Nephron (organoid): ENCODE measurements around the gene KAZN.

Experiments
- H3K27ac Mint-ChIP-seq, 3 experiments: 2 replicates each; pipeline ENCODE4 v1.8.0; 2020; ENCODE audit warnings: mixed read lengths in 3 of 3, mild to moderate bottlenecking in 2 of 3, moderate library complexity in 1 of 3
- H3K27me3 Mint-ChIP-seq: 2 replicates; pipeline ENCODE4 v1.8.0; 2021; ENCODE audit warnings: low read depth, mild to moderate bottlenecking, moderate library complexity, mixed read lengths
- H3K36me3 Mint-ChIP-seq: 2 replicates; pipeline ENCODE4 v1.8.0; 2020; ENCODE audit warnings: low read depth, mixed read lengths
- H3K4me1 Mint-ChIP-seq: 2 replicates; pipeline ENCODE4 v1.8.0; 2020; ENCODE audit warnings: mixed read lengths
- H3K4me3 Mint-ChIP-seq, 3 experiments: 2 replicates each; pipeline ENCODE4 v1.8.0; 2020; ENCODE audit warnings: mild to moderate bottlenecking in 3 of 3, mixed read lengths in 3 of 3, moderate library complexity in 2 of 3
- H3K9me3 Mint-ChIP-seq: 2 replicates; pipeline ENCODE4 v1.8.0; 2020; ENCODE audit warnings: mixed read lengths
- CTCF ChIP-seq, 3 experiments: fragments of 200-600 bp; sonication (generic); IDR thresholded peaks; one replicate each; pipeline ENCODE4 v1.5.0; 2021; ENCODE audit warnings: antibody characterized with exemption in 3 of 3; ENCODE audit not compliant: unreplicated experiment in 3 of 3

KAZN gene

GRCh38 chr1:14852291-14852690 lies 253.8 kb downstream of the KAZN start:
- Mint-ChIP-seq H3K4me3 (no peak overlapping the region), H3K36me3 (no peaks in the 10 kb centered on the region), H3K27ac (no peak overlapping the region), H3K27me3 (peaks cover 18% of the 10 kb centered on the region), H3K4me1 (peaks cover 11% of the 10 kb centered on the region), H3K9me3 (no peaks in the 10 kb centered on the region)
- TF ChIP-seq CTCF (IDR thresholded peaks at IDR 0.05; ENCODE audit: unreplicated experiment in 3 of 3) = no peak

GRCh38 chr1:14853518-14853917 lies 255.0 kb downstream of the KAZN start:
- Mint-ChIP-seq H3K9me3 (no peaks in the 10 kb centered on the region), H3K4me3 (no peak overlapping the region), H3K27me3 (peaks cover 18% of the 10 kb centered on the region), H3K27ac (no peak overlapping the region), H3K36me3 (no peaks in the 10 kb centered on the region), H3K4me1 (peaks cover 9% of the 10 kb centered on the region)
- no peak for TF ChIP-seq CTCF (IDR thresholded peaks at IDR 0.05; ENCODE audit: unreplicated experiment in 3 of 3)

GRCh38 chr1:14855268-14855667 lies 256.8 kb downstream of the KAZN start:
- Mint-ChIP-seq H3K4me3 (no peak overlapping the region), H3K4me1 (no peaks in the 10 kb centered on the region), H3K27ac (no peak overlapping the region), H3K9me3 (no peaks in the 10 kb centered on the region), H3K36me3 (no peaks in the 10 kb centered on the region), H3K27me3 (peaks cover 18% of the 10 kb centered on the region)
- no peak for TF ChIP-seq CTCF (IDR thresholded peaks at IDR 0.05; ENCODE audit: unreplicated experiment in 3 of 3)

GRCh38 chr1:14855801-14856200 lies 257.3 kb downstream of the KAZN start:
- Mint-ChIP-seq H3K9me3 (no peaks in the 10 kb centered on the region), H3K27ac (no peak overlapping the region), H3K4me1 (no peaks in the 10 kb centered on the region), H3K27me3 (peaks cover 18% of the 10 kb centered on the region), H3K36me3 (no peaks in the 10 kb centered on the region), H3K4me3 (no peak overlapping the region)
- TF ChIP-seq CTCF (IDR thresholded peaks at IDR 0.05; ENCODE audit: unreplicated experiment in 3 of 3) = no peak

- TF ChIP-seq CTCF (IDR thresholded peaks at IDR 0.05; ENCODE audit: unreplicated experiment in 3 of 3) = no peak
- Mint-ChIP-seq H3K9me3 (no peaks in the 10 kb centered on the region), H3K36me3 (no peaks in the 10 kb centered on the region), H3K4me3 (no peak overlapping the region), H3K27me3 (peaks cover 18% of the 10 kb centered on the region), H3K4me1 (no peaks in the 10 kb centered on the region), H3K27ac (no peak overlapping the region)
Observed at GRCh38 chr1:14857436-14858195, 259.1 kb downstream of the KAZN start.

- no peak for TF ChIP-seq CTCF (IDR thresholded peaks at IDR 0.05; ENCODE audit: unreplicated experiment in 3 of 3)
- Mint-ChIP-seq H3K9me3 (no peaks in the 10 kb centered on the region), H3K4me3 (no peak overlapping the region), H3K27me3 (peaks cover 19% of the 10 kb centered on the region), H3K27ac (no peak overlapping the region), H3K36me3 (no peaks in the 10 kb centered on the region), H3K4me1 (no peaks in the 10 kb centered on the region)
Observed at GRCh38 chr1:14862114-14862771, 263.8 kb downstream of the KAZN start.
